ENCODE data around the gene RAVER1. TPM values are rescaled to one million over a fixed set of nuclear protein-coding genes. Genes with fewer than 3 reads are reported as not detected.

RAVER1 gene
- total and polyA plus RNA-seq, 2 of the 13 experiments (the other 11 are each of a cell fraction or from before 2014, with no cell fraction given): 3.6 to 7.9 TPM

DNA sequence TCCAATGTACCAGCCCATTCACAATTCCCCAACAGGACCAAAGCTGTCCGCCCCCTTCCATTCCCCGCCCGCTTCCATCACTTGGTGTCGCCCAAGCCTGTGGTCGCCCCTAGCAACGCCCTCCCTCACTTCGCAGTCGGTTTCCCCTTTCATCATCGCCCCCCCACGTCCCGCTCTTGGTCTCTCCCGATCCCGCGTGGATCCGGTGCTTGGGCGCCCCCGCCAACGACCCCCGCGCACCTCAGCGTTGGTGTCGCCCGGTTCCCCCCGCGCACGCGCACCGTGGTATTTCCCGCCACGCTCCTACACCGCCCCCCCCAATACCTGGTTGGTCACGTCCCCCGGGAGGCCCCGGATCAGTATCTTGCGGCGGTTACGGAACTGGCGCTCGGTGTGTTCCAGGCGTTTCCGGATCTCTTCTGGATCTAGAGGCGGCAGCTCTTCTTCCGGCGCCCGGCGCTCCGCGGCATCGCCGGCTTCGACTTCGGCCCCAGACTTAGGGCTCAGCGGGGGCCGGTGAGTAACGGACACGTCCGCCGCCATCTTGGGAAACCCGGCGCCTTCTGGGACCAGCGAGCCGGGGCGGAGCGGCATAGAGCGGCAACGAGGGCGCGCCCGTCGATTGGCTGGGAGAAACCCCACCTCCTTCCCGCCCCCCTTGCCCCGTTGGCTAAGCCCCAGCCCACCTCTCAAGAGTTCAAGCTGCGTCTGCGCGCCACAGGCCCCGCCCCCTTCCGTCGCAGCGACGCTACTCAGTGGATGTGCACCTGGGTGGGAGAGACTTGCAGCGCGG is at the start of gene RAVER1 (continued):
- peak; percentile 51; the same call in 1 of the 2 replicates for TF ChIP-seq HOXA3 (CRISPR knock-in tag; IDR thresholded peaks at IDR 0.05)
- TF ChIP-seq ZSCAN25 (CRISPR knock-in tag; IDR thresholded peaks at IDR 0.05): peak; percentile 72
- TF ChIP-seq HMGA1 (CRISPR knock-in tag; conservative IDR thresholded peaks at IDR 0.05): no peak
- TF ChIP-seq ZNF891 (CRISPR knock-in tag; IDR thresholded peaks at IDR 0.05): peak; percentile 60
- no peak for TF ChIP-seq SETDB1 (CRISPR knock-in tag; IDR thresholded peaks at IDR 0.05; ENCODE audit: borderline replicate concordance)
- TF ChIP-seq KDM6A (CRISPR knock-in tag; IDR thresholded peaks at IDR 0.05; ENCODE audit: low read depth): no peak; the same call in 1 of the 2 replicates
- no peak for TF ChIP-seq ZSCAN20 (CRISPR knock-in tag; IDR thresholded peaks at IDR 0.05; ENCODE audit: borderline replicate concordance)
- no peak for TF ChIP-seq KLF12 (CRISPR knock-in tag; IDR thresholded peaks at IDR 0.05; ENCODE audit: borderline replicate concordance)
- TF ChIP-seq TBX2 (CRISPR knock-in tag; IDR thresholded peaks at IDR 0.05; ENCODE audit: borderline replicate concordance): peak; percentile 78
- TF ChIP-seq ZNF552 (CRISPR knock-in tag; IDR thresholded peaks at IDR 0.05; ENCODE audit: borderline replicate concordance): no peak
- peak; percentile 75 for TF ChIP-seq ZFX (CRISPR knock-in tag; IDR thresholded peaks at IDR 0.05; ENCODE audit: low read depth)
- no peak for TF ChIP-seq SATB2 (CRISPR knock-in tag; IDR thresholded peaks at IDR 0.05)
- no peak for TF ChIP-seq KDM4B (CRISPR knock-in tag; IDR thresholded peaks at IDR 0.05)
- TF ChIP-seq, protein P1, sequence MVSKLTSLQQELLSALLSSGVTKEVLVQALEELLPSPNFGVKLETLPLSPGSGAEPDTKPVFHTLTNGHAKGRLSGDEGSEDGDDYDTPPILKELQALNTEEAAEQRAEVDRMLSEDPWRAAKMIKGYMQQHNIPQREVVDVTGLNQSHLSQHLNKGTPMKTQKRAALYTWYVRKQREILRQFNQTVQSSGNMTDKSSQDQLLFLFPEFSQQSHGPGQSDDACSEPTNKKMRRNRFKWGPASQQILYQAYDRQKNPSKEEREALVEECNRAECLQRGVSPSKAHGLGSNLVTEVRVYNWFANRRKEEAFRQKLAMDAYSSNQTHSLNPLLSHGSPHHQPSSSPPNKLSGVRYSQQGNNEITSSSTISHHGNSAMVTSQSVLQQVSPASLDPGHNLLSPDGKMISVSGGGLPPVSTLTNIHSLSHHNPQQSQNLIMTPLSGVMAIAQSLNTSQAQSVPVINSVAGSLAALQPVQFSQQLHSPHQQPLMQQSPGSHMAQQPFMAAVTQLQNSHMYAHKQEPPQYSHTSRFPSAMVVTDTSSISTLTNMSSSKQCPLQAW (CRISPR knock-in tag; IDR thresholded peaks at IDR 0.05): peak; percentile 71; the same call in 1 of the 2 replicates
- no peak for TF ChIP-seq GATA4 (IDR thresholded peaks at IDR 0.05; ENCODE audit: borderline replicate concordance, low read depth)
- TF ChIP-seq, protein P2, sequence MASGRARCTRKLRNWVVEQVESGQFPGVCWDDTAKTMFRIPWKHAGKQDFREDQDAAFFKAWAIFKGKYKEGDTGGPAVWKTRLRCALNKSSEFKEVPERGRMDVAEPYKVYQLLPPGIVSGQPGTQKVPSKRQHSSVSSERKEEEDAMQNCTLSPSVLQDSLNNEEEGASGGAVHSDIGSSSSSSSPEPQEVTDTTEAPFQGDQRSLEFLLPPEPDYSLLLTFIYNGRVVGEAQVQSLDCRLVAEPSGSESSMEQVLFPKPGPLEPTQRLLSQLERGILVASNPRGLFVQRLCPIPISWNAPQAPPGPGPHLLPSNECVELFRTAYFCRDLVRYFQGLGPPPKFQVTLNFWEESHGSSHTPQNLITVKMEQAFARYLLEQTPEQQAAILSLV (CRISPR knock-in tag; IDR thresholded peaks at IDR 0.05; ENCODE audit: borderline replicate concordance): peak; percentile 50; the same call in 1 of the 2 replicates
- TF ChIP-seq, protein P3, sequence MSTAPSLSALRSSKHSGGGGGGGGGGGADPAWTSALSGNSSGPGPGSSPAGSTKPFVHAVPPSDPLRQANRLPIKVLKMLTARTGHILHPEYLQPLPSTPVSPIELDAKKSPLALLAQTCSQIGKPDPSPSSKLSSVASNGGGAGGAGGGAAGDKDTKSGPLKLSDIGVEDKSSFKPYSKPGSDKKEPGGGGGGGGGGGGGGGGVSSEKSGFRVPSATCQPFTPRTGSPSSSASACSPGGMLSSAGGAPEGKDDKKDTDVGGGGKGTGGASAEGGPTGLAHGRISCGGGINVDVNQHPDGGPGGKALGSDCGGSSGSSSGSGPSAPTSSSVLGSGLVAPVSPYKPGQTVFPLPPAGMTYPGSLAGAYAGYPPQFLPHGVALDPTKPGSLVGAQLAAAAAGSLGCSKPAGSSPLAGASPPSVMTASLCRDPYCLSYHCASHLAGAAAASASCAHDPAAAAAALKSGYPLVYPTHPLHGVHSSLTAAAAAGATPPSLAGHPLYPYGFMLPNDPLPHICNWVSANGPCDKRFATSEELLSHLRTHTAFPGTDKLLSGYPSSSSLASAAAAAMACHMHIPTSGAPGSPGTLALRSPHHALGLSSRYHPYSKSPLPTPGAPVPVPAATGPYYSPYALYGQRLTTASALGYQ (CRISPR knock-in tag; IDR thresholded peaks at IDR 0.05): no peak
- TF ChIP-seq, protein P4, sequence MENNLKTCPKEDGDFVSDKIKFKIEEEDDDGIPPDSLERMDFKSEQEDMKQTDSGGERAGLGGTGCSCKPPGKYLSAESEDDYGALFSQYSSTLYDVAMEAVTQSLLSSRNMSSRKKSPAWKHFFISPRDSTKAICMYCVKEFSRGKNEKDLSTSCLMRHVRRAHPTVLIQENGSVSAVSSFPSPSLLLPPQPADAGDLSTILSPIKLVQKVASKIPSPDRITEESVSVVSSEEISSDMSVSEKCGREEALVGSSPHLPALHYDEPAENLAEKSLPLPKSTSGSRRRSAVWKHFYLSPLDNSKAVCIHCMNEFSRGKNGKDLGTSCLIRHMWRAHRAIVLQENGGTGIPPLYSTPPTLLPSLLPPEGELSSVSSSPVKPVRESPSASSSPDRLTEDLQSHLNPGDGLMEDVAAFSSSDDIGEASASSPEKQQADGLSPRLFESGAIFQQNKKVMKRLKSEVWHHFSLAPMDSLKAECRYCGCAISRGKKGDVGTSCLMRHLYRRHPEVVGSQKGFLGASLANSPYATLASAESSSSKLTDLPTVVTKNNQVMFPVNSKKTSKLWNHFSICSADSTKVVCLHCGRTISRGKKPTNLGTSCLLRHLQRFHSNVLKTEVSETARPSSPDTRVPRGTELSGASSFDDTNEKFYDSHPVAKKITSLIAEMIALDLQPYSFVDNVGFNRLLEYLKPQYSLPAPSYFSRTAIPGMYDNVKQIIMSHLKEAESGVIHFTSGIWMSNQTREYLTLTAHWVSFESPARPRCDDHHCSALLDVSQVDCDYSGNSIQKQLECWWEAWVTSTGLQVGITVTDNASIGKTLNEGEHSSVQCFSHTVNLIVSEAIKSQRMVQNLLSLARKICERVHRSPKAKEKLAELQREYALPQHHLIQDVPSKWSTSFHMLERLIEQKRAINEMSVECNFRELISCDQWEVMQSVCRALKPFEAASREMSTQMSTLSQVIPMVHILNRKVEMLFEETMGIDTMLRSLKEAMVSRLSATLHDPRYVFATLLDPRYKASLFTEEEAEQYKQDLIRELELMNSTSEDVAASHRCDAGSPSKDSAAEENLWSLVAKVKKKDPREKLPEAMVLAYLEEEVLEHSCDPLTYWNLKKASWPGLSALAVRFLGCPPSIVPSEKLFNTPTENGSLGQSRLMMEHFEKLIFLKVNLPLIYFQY (CRISPR knock-in tag; IDR thresholded peaks at IDR 0.05; ENCODE audit: borderline replicate concordance): 0 out of 2 replicates have a peak, but pooled peaks have one; percentile 42
- TF ChIP-seq, protein P5, sequence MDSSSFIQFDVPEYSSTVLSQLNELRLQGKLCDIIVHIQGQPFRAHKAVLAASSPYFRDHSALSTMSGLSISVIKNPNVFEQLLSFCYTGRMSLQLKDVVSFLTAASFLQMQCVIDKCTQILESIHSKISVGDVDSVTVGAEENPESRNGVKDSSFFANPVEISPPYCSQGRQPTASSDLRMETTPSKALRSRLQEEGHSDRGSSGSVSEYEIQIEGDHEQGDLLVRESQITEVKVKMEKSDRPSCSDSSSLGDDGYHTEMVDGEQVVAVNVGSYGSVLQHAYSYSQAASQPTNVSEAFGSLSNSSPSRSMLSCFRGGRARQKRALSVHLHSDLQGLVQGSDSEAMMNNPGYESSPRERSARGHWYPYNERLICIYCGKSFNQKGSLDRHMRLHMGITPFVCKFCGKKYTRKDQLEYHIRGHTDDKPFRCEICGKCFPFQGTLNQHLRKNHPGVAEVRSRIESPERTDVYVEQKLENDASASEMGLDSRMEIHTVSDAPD (CRISPR knock-in tag; IDR thresholded peaks at IDR 0.05): no peak

Data from HepG2 (cell line).